ENCODE results near the gene DEFB112. TPM values are rescaled to one million over a fixed set of nuclear protein-coding genes. Genes with fewer than 3 reads are reported as not detected.

Gene DEFB112
- total RNA-seq, result not detected in 2 replicates

- intact Hi-C loops (cut with micrococcal nuclease), result no loop called here
These were observed at the start of gene DEFB112 for GRCh38 chr6:50049829-50050228. TSS of gene DEFB112 (minus strand) at chr6:50049929. CDS start at chr6:50049869, 60 bp downstream.

- intact Hi-C loops (cut with micrococcal nuclease), result no loop called here
These were observed 48.9 kb upstream of the DEFB112 start for GRCh38 chr6:50098641-50098993.

GRCh38 chr6:50097966-50098640 lies 48.4 kb upstream of the DEFB112 start:
- intact Hi-C loops (cut with micrococcal nuclease), result no loop called here

GRCh38 chr6:50096296-50096695 lies 46.6 kb upstream of the DEFB112 start:
- intact Hi-C loops (cut with micrococcal nuclease), result no loop called here

GRCh38 chr6:50093938-50094272 lies 44.2 kb upstream of the DEFB112 start:
- intact Hi-C loops (cut with micrococcal nuclease), result no loop called here

- intact Hi-C loops (cut with micrococcal nuclease), result no loop called here
These were observed 43.6 kb upstream of the DEFB112 start for GRCh38 chr6:50093116-50093937.

GRCh38 chr6:50091641-50092040 lies 41.9 kb upstream of the DEFB112 start:
- intact Hi-C loops (cut with micrococcal nuclease), result no loop called here

GRCh38 chr6:50089911-50090310 lies 40.2 kb upstream of the DEFB112 start:
- intact Hi-C loops (cut with micrococcal nuclease), result no loop called here

GRCh38 chr6:50087231-50087954 lies 37.7 kb upstream of the DEFB112 start:
- intact Hi-C loops (cut with micrococcal nuclease), result no loop called here

- intact Hi-C loops (cut with micrococcal nuclease), result no loop called here
These were observed 27.7 kb upstream of the DEFB112 start for GRCh38 chr6:50077385-50077784.

GRCh38 chr6:50076431-50076830 lies 26.7 kb upstream of the DEFB112 start:
- intact Hi-C loops (cut with micrococcal nuclease), result no loop called here

- intact Hi-C loops (cut with micrococcal nuclease), result no loop called here
These were observed 22.2 kb upstream of the DEFB112 start for GRCh38 chr6:50071921-50072320.

GRCh38 chr6:50070101-50070500 lies 20.4 kb upstream of the DEFB112 start:
- intact Hi-C loops (cut with micrococcal nuclease), result no loop called here

- intact Hi-C loops (cut with micrococcal nuclease), result no loop called here
These were observed 12.3 kb upstream of the DEFB112 start for GRCh38 chr6:50062051-50062450.

GRCh38 chr6:50056242-50056641 lies 6.5 kb upstream of the DEFB112 start:
- intact Hi-C loops (cut with micrococcal nuclease), result no loop called here

- intact Hi-C loops (cut with micrococcal nuclease), result no loop called here
These were observed 2.7 kb downstream of the DEFB112 start for GRCh38 chr6:50047026-50047425.

GRCh38 chr6:50030777-50031562 lies 18.8 kb downstream of the DEFB112 start:
- intact Hi-C loops (cut with micrococcal nuclease), result no loop called here

GRCh38 chr6:50030350-50030749 lies 19.4 kb downstream of the DEFB112 start:
- intact Hi-C loops (cut with micrococcal nuclease), result no loop called here

GRCh38 chr6:50025258-50025657 lies 24.5 kb downstream of the DEFB112 start:
- intact Hi-C loops (cut with micrococcal nuclease), result no loop called here

- intact Hi-C loops (cut with micrococcal nuclease), result no loop called here
These were observed 27.8 kb downstream of the DEFB112 start, which contains the start of gene DEFB110 for GRCh38 chr6:50021894-50022293. TSS of gene DEFB110 (minus strand) at chr6:50021994. CDS start at chr6:50021935, 59 bp downstream.

- intact Hi-C loops (cut with micrococcal nuclease), result no loop called here
These were observed 41.9 kb downstream of the DEFB112 start for GRCh38 chr6:50007819-50008218.

Data from T-helper 2 cell treated with Interferon-gamma antibody and Interleukin-4, amounts not matched to agents 100 ng/mL and 5 ng/mL, for 36 hours (primary cell).